Psoas muscle (tissue), 8 donors: ENCODE data around the gene CD163. TPM values are rescaled to one million over a fixed set of nuclear protein-coding genes. Genes with fewer than 3 reads are reported as not detected.

Experiments
- ATAC-seq, 4 donors: fragments of 200-7000 bp; cut with Tn5 transposase; one replicate each; pipeline ENCODE4 v1.9.1; 2020; ENCODE audit warnings: moderate library complexity in 3 of 4, mild to moderate bottlenecking in 2 of 4
- DNase-seq, 2 donors: peaks; one replicate each; pipeline ENCODE4 v3.0.0-alpha.2; 2020
- H3K27ac ChIP-seq: fragments of 200-600 bp; one replicate; pipeline ENCODE4 v1.8.0; 2022
- H3K27me3 ChIP-seq, 3 donors: fragments of 200-600 bp in 1 of 3; one replicate each; pipeline versions ENCODE4 v1.6.1 to v1.8.0; 2013 to 2022; ENCODE audit warnings: low read length in 2 of 3, mild to moderate bottlenecking in 2 of 3, moderate library complexity in 1 of 3; ENCODE audit not compliant: insufficient read depth in 3 of 3
- H3K36me3 ChIP-seq, 2 donors: fragments of 200-600 bp in 1 of 2; one replicate each; pipeline versions ENCODE4 v1.6.1 to v1.8.0; 2013 to 2022; ENCODE audit warnings: low read depth in 1 of 2, mild to moderate bottlenecking in 1 of 2, moderate library complexity in 1 of 2; ENCODE audit not compliant: insufficient read depth in 1 of 2
- H3K4me1 ChIP-seq: fragments of 200-600 bp; one replicate; pipeline ENCODE4 v1.8.0; 2022
- H3K4me3 ChIP-seq: fragments of 200-600 bp; one replicate; pipeline ENCODE4 v1.8.0; 2022; ENCODE audit warnings: mild to moderate bottlenecking
- H3K9me3 ChIP-seq: fragments of 200-600 bp; one replicate; pipeline ENCODE4 v1.8.0; 2022
- WGBS, 3 donors: extraction: QIAGEN DNeasy Blood & Tissue Kit; methylation state at CpG; one replicate each; pipeline versions ENCODE4 v1.1.6 to v1.1.7; 2013; 5-methylcytosine and 5-hydroxymethylcytosine counted together
- intact Hi-C, 2 donors: fragments of 100-400 bp; cut with DNase I; formaldehyde crosslinking; loops; one replicate each; pipeline versions ENCODE4 v1.11.0 to v1.14.2; 2022
- polyA plus RNA-seq, 3 donors: library from polyadenylated mRNA; stranded (reverse); fragments of 200-250 nt; gene quantifications; one replicate each; pipeline ENCODE4 v1.2.3, GENCODE V29; 2013
- total RNA-seq, 4 donors: library from RNA; stranded (reverse); fragmentation: NEBNext Ultra II Directional in 2 of 4; extraction: Animal tissue kit (Norgen Biotek cat#: 25700) in 2 of 4; gene quantifications; one replicate each; pipeline versions ENCODE4 v1.2.1 to v1.2.4, GENCODE V29; 2021 to 2023
- TF ChIP-seq, protein P1 (sequence below): fragments of 200-600 bp; IDR thresholded peaks from one replicate; pipeline ENCODE4 v1.8.0; 2022; ENCODE audit warnings: antibody characterized with exemption
- donor health status: healthy with polysubstance abuse.
- donor health status: DM: no; HTN: no; CAD: no; lungs with moderate emphysema.
- donor health status: Bipolar disorder and iron deficiency.
- donor health status: healthy.
- donor health status: DM: yes; HTN: yes; CAD: no.
- donor health status: DM: no; HTN: no; CAD: no.
- donor health status: DM: no; HTN: no; CAD: no.
- donor health status: DM: yes; HTN: yes; CAD: no.

Gene CD163
- total and polyA plus RNA-seq, 7 donors: 5.8 to 52.4 (median 29.5) TPM

- WGBS, 3 donors: 57 to 74% (median 73%) methylated on average over 1 of the region's 1 CpG
- TF ChIP-seq, protein P1, sequence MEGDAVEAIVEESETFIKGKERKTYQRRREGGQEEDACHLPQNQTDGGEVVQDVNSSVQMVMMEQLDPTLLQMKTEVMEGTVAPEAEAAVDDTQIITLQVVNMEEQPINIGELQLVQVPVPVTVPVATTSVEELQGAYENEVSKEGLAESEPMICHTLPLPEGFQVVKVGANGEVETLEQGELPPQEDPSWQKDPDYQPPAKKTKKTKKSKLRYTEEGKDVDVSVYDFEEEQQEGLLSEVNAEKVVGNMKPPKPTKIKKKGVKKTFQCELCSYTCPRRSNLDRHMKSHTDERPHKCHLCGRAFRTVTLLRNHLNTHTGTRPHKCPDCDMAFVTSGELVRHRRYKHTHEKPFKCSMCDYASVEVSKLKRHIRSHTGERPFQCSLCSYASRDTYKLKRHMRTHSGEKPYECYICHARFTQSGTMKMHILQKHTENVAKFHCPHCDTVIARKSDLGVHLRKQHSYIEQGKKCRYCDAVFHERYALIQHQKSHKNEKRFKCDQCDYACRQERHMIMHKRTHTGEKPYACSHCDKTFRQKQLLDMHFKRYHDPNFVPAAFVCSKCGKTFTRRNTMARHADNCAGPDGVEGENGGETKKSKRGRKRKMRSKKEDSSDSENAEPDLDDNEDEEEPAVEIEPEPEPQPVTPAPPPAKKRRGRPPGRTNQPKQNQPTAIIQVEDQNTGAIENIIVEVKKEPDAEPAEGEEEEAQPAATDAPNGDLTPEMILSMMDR: no peak
- intact Hi-C loops: no loop called here
Measured at GRCh38 chr12:7448099-7448498, 55.5 kb downstream of the CD163 start.

GRCh38 chr12:7444537-7444936 lies 59.0 kb downstream of the CD163 start:
- 73 to 75% (median 75%) methylated on average over 4 of the region's 4 CpGs for WGBS, 3 donors
- Histone ChIP-seq H3K9me3 (no peaks in the 10 kb centered on the region), H3K27ac (no peak overlapping the region), H3K4me1 (no peaks in the 10 kb centered on the region), H3K36me3 (no peaks in the 10 kb centered on the region), H3K27me3 (peaks cover 0 to 13% (median 0%) of the 10 kb centered on the region in 3 donors), H3K4me3 (no peak overlapping the region)
- TF ChIP-seq, protein P1: no peak
- ATAC-seq (no peak), DNase-seq (no peak)
- intact Hi-C loops: no loop called here

More at GRCh38 chr12:7448099-7448498, 55.5 kb downstream of the CD163 start:
- ATAC-seq (no peak), DNase-seq (no peak)
- Histone ChIP-seq H3K36me3 (no peaks in the 10 kb centered on the region), H3K4me1 (no peaks in the 10 kb centered on the region), H3K4me3 (no peak overlapping the region), H3K9me3 (no peaks in the 10 kb centered on the region), H3K27ac (no peak overlapping the region), H3K27me3 (peaks cover 0 to 1% (median 0%) of the 10 kb centered on the region in 3 donors)

GRCh38 chr12:7444076-7444475 lies 59.5 kb downstream of the CD163 start, which contains the start of gene CD163L1:
Gene CD163L1, minus strand, starts transcription at chr12:7444153. Its CDS starts 26 bp downstream, at chr12:7444127.
- Histone ChIP-seq H3K4me3 (peak within 1 kb of the TSS; percentile 27), H3K36me3 (no peaks in the 10 kb centered on the region), H3K27me3 (peaks cover 0 to 17% (median 0%) of the 10 kb centered on the region in 3 donors), H3K27ac (no peak within 1 kb of the TSS), H3K9me3 (no peaks in the 10 kb centered on the region), H3K4me1 (no peaks in the 10 kb centered on the region)
- 32 to 43% (median 35%) methylated on average over 2 of the region's 2 CpGs for WGBS, 3 donors
- no peak for DNase-seq
- ATAC-seq: no peak
- intact Hi-C loops: no loop called here
- TF ChIP-seq, protein P1: no peak

- ATAC-seq: no peak
- Histone ChIP-seq H3K4me3 (no peak overlapping the region), H3K4me1 (no peaks in the 10 kb centered on the region), H3K27me3 (peaks cover 0 to 19% (median 0%) of the 10 kb centered on the region in 3 donors), H3K27ac (no peak overlapping the region), H3K9me3 (no peaks in the 10 kb centered on the region), H3K36me3 (no peaks in the 10 kb centered on the region)
- DNase-seq: no peak
- intact Hi-C loops: no loop called here
- TF ChIP-seq, protein P1: no peak
- 48 to 68% (median 61%) methylated on average over 1 of the region's 1 CpG for WGBS, 3 donors
Measured at GRCh38 chr12:7441216-7441615, 62.4 kb downstream of the CD163 start.
